HG03135 (cell line): ENCODE results near the gene LRP10.

Source experiments
- ATAC-seq: cut with Tn5 transposase; IDR thresholded peaks from one replicate; pipeline ENCODE4 v1.9.1; 2021; ENCODE audit warnings: mild to moderate bottlenecking, moderate library complexity; ENCODE audit not compliant: unreplicated experiment

Gene LRP10

DNA sequence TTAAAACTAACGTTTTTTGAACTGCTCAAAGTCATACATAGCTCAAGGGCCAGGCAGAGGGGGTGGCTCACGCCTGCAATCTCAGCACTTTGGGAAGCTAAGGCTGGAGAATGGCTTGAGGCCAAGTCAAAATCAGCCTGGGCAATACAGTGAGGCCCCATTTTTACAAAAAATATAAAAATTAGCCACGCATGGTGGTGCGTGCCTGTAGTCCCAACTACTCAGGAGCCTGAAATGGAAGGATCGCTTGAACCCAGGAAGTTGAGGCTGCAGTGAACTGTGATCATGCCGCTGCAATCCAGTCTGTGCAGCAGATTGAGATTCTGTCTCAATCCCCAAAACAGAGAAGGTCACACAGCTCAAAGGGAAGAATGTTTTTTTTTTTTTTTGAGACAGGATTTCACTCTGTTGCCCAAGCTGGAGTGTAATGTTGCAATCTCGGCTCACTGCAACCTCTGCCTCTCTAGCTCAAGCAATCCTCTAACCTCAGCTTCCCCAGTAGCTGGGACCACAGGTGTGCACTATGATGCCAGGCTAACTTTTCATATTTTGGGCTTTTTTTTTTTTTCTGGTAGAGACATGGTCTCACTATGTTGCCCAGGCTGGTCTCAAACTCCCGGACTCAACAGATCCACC is 44.5 kb downstream of the LRP10 start:
- no peak for ATAC-seq

DNA sequence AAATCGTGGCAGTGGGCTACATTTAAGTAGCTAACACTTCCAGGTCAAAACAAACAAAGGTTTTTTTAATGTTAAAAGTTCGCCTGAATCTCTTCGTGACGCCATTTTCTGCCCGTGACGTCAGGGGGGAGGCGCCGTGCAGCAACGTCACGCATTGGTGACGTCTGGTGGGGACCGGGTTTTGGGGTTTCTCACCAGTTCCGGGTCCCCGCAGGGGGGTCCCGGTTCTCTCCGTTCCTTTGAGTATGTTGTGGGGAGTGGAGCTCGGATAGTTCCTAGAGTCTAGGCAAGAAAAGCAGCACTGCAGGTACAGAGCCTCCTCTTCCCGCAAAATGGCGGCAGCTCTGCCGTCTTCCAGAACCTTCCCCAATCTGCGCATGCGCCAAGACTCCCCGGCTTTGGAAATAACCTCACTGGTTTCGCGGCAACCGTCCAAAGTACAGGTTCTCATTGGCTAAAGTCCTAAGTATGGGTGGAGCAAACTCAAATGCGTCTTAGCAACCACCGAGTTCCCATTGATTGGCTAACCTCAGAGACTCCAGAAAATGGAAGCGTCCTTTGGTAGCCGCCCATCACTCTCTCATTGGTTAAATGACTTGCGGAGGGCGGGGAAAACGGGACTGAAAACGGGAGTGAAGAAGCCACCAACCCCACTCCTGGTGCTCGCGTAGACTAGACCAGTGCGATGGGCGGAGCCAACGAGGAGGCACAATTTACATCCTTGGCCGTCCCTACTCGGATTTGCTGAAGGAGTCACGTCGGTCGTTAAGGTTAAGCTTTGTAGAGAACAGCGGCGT is 47.5 kb downstream of the LRP10 start, which contains the start of gene RBM23:
Gene RBM23, minus strand, starts transcription at position 346 of the 797 bp plus-strand sequence.
- ATAC-seq, result peak; percentile 90

DNA sequence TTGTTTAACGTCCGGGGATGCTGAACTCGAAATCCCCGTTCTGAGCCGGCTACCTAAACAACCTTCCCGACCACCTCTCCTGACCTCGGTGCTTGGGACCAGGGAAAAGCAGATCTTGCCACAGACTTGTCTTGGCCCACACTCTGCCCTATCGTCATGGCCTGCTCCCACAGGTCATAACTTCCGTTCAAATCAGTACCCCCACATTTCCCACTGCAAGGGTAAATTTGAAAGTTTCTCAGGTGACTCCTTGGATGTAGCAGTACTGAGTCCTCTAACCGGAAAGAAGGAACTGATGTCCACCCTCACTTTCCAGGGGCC is 48.0 kb downstream of the LRP10 start:
- no peak for ATAC-seq

DNA sequence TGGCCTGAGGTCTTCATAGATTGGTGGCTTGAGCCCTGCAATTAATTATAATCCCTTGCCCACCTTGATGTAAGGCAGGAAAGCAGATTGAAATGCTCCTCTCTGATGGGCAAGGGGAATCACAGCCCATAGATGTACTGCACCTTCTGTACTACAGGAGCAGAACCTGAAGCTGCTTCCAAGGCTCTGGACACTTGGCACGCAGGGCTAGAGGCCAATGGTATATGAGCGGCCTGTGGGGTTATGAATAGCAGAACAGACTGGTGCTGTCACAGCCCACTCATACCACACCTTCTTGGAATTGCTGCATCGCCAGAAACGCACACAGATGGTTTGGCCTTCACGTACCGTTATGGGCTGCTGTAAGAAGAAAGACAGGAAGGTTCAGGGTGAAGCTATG is 49.2 kb downstream of the LRP10 start:
- no peak for ATAC-seq

DNA sequence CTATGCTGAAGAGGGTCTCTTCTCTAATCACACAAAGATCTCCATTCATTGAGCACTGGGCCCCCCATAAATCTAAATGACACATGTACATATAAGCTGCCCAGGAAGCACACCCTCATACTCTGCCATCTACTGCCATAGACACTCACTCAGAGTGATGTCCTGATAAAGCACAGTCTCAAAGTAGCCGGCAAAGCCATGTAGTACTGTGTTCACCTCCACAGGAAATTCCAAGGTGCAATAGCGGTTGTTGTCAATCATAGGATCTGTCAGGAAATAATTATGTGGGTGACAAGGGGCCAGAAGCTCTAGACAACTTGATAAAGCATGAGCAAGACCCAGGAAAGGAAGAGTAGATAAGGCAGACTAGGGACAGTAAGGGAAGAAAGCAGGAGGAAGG is 50.8 kb downstream of the LRP10 start:
- ATAC-seq, result no peak

DNA sequence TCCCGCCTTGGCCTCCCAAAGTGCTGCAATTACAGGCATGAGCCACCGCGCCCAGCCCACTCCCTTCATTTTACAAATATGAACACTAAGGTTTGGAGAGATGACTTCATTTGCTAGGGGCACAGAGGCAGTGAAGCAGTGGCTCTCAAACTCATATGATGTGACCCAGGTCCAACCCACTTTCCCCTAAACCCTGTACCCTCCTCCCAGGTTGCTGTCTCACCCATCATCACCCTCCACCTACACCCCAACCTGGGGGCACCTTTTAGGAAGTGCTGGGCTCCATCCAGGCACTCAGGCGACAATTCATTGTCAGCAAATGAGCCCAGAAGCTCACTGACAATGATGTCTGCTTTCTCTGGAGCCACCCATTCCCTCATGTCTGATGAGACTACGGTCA is 52.2 kb downstream of the LRP10 start:
- no peak for ATAC-seq

DNA sequence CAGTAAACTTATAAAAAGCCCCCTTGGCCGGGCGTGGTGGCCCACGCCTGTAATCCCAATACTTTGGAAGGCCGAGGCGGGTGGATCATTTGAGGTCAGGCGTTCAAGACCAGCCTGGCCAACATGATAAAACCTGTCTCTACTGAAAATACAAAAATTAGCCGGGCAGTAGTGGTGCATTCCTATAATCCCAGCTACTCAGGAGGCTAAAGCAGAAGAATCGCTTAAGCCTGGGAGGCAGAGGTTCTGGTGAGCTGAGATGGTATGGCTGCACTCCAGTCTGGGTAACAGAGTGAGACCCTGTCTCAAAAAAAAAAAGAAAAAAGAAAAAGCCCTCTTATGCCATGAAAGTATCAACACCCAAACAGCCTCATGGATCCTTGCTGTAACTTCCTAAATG is 54.0 kb downstream of the LRP10 start:
- no peak for ATAC-seq

DNA sequence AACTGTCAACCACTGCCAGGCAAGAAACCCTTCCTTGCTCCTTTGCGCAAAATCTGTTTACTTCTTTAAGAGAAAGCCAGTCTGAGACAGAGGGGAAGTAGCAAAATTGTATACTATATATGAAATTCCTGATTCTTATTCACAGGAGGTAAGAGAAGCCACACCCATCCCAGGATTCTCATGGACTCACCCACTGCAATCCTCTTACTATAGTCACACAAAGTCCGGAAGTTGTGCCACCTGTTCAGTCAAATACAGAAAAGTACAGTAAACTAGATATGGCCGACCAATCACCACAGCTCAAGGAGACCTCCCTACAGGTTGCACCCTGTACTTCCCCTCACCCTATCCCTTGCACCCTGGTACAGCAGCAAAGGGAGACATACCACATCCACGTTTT is 54.8 kb downstream of the LRP10 start:
- ATAC-seq, result no peak

DNA sequence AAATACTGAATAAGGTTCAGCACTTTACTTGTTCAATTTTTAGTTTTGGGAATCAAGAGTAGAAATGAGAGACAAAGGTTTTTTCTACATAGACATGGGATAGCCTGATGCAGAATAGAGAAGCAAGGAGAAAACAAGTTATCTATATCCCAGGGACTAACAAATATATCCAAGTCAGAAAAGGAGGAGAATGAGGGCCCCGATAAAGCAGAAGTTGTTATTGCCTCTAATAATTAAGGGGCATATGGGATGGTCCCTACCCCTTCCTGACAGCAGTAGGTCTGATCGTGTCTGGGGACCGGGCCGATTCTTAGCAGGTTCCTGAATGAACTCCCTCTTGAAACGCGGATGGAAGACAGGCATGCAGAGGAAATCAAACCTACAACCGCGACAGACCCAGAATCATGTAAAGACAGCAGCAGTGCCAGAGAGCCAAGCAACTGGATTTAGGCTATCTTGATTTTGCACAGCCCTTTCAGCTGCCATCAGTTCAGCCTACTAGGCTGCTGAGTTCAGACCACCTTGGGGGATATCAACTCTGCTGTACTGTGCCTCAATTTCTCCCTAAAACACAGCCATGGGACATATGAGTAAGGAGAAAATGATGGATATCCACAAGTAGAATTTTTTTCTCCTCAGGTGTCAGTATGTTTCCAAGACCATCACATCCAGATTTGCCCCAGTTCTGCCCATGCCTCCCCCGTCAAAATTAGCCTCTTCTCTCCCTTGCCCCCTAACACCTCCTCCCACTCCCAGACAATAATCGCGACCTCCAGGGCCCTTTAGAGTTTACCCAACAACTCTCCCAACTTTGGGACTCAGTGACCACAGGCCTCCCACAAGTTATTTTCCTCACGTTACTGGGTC is 56.9 kb downstream of the LRP10 start:
- ATAC-seq, result no peak

DNA sequence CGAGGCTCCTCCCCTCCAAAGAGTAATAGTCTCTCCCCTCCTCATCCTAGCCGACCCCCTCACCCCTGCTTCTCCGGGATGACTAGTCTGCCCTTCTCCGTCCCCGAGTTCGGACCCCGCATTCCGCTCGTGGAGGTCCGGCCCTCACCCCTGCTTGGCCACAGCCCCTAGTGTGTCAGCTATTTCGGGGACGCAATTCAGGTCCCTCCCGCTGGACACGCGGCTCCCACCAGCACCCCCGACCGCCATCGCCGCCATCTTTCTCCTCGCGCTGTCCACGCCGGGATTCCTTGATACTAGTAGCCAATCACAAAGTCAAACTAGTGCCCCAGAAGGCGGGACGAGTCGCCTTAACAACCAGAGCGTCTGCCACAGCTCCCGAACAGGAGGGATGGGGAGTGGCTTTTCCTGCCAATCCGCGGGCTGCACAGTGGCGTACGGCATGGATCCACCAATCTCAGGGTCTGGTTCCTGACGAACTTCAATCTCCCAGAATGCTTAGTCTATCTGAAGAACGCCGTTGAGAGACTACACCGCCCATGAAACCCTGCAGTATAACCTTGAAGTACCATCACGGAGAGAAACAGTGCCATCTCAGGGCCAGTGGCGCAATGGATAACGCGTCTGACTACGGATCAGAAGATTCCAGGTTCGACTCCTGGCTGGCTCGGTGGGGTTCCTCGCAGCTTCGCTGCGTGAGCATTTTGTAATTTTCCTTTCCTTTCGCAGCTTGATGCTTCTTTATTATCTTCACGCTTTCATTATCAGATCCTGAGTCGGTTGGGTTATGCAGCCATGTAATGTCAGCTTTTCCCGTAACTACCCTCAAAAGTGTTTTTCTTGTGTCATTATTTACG is 57.8 kb downstream of the LRP10 start, which contains the start of gene PRMT5:
Gene PRMT5, minus strand, starts transcription at position 273 of the 857 bp plus-strand sequence. Its CDS starts 15 bp downstream, at position 258.
- ATAC-seq, result peak; percentile 91

DNA sequence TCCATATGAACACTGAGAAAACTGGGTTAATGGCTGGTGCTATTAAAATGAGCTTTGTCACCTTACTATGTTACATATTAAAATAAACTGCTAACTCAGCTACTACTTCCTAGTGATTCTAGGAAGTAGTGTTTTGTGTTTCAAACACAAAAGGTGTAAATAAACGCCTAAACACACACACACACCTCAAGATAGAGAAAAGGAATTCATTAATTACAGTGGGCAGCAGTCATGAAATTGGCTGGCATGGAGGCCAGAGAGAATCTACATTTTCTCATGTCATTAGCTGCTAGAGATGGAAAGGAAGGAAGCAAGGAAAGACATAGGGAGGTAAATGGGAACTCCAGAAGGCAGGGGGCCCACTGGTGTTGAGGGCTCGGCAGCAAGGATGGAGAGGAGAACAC is 58.4 kb downstream of the LRP10 start:
- peak; percentile 4 for ATAC-seq
